ENCODE results near the gene FERD3L. TPM values are rescaled to one million over a fixed set of nuclear protein-coding genes. Genes with fewer than 3 reads are reported as not detected.

The FERD3L gene
- polyA plus RNA-seq, 1 donor (not counting 4 experiments of a cell fraction or from before 2014, with no cell fraction given) = not detected

DNA sequence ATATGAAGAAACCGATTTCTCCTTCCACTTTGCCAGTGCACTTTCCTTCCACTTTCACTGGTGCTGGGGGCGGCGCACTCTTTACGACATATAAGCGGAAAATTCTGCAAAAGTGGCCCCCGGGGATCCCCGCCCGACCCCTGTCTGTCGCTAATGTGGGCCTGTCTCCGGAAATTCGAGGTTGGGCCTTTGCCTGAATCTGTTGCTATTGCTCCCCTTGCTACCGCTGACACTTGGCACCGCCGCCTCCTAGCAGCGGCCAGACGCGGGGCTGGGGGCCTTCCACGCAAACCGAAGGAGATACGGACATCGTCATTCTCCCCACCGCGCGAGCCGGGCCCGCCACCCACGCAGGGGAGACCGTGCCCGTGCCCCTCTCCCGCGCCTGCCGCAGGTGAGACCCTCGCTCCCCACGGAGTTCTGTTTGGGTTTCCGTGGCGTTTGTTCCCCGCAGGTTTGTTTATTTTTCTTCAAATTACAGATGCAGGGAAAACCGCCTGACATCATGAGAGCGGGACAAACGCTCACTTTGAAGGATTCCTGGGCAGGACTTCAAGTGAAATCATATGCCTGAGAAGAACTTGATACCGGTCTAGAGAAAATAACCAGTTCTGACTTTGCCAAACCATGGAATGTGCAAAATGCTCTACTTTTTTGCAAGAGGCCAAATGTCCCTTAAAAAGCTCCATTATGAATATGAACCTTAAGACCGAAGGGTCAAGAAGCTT is 32.8 kb downstream of the FERD3L start:
- no peak overlapping the region for H3K9ac ChIP-seq (ENCODE audit: control insufficient read depth, extremely low read depth, insufficient read depth, low read length)
- no peak overlapping the region for H2AFZ ChIP-seq (ENCODE audit: control insufficient read depth, low read length)
- dilution Hi-C loops (cut with MboI; ENCODE audit: extremely low pct_ligation_motif_present, low sequenced_read_pairs) = no loop called here
- no peaks in the 10 kb centered on the region for H4K20me1 ChIP-seq (ENCODE audit: control insufficient read depth, extremely low read depth, insufficient read depth, low read length)
- H3K9me3 ChIP-seq (ENCODE audit: control insufficient read depth, low read depth, low read length) = no peaks in the 10 kb centered on the region
- peaks cover 7% of the 10 kb centered on the region for H3K4me1 ChIP-seq (ENCODE audit: control insufficient read depth, extremely low read depth, insufficient read depth, low read length)
- DNase-seq (ENCODE audit: low read depth, low spot score) (no peak), FAIRE-seq (no peak)
- TF ChIP-seq EZH2 (IDR thresholded peaks at IDR 0.05; ENCODE audit: low read length) = no peak
- TF ChIP-seq, protein P1, sequence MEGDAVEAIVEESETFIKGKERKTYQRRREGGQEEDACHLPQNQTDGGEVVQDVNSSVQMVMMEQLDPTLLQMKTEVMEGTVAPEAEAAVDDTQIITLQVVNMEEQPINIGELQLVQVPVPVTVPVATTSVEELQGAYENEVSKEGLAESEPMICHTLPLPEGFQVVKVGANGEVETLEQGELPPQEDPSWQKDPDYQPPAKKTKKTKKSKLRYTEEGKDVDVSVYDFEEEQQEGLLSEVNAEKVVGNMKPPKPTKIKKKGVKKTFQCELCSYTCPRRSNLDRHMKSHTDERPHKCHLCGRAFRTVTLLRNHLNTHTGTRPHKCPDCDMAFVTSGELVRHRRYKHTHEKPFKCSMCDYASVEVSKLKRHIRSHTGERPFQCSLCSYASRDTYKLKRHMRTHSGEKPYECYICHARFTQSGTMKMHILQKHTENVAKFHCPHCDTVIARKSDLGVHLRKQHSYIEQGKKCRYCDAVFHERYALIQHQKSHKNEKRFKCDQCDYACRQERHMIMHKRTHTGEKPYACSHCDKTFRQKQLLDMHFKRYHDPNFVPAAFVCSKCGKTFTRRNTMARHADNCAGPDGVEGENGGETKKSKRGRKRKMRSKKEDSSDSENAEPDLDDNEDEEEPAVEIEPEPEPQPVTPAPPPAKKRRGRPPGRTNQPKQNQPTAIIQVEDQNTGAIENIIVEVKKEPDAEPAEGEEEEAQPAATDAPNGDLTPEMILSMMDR (optimal IDR thresholded peaks at IDR 0.05 in 1 of 3, IDR thresholded peaks at IDR 0.05 in 1 of 3, conservative IDR thresholded peaks at IDR 0.05 in 1 of 3; ENCODE audit: extremely low read depth in 1 of 3, insufficient read depth in 2 of 3, low read length in 3 of 3) = no peak
- H3K27me3 ChIP-seq (ENCODE audit: control insufficient read depth, extremely low read depth, insufficient read depth, low read length) = peaks cover 47% of the 10 kb centered on the region
- H3K36me3 ChIP-seq (ENCODE audit: control insufficient read depth in 2 of 2, extremely low read depth in 1 of 2, insufficient read depth in 2 of 2, low read length in 2 of 2) = no peaks in the 10 kb centered on the region
- H3K4me3 ChIP-seq (ENCODE audit: control insufficient read depth in 2 of 3, extremely low read depth in 1 of 3, insufficient read depth in 2 of 3, low read depth in 1 of 3, low read length in 3 of 3) = no peak overlapping the region
- H3K27ac ChIP-seq (ENCODE audit: control insufficient read depth, insufficient read depth, low read length) = no peak overlapping the region
- no peaks in the 10 kb centered on the region for H3K79me2 ChIP-seq (ENCODE audit: control insufficient read depth, insufficient read depth, low read length)
- no peaks in the 10 kb centered on the region for H3K9me1 ChIP-seq (ENCODE audit: control insufficient read depth, extremely low read depth, insufficient read depth, low read length)
- no peak overlapping the region for H3K4me2 ChIP-seq (ENCODE audit: control insufficient read depth, extremely low read depth, insufficient read depth, low read depth, low read length)

DNA sequence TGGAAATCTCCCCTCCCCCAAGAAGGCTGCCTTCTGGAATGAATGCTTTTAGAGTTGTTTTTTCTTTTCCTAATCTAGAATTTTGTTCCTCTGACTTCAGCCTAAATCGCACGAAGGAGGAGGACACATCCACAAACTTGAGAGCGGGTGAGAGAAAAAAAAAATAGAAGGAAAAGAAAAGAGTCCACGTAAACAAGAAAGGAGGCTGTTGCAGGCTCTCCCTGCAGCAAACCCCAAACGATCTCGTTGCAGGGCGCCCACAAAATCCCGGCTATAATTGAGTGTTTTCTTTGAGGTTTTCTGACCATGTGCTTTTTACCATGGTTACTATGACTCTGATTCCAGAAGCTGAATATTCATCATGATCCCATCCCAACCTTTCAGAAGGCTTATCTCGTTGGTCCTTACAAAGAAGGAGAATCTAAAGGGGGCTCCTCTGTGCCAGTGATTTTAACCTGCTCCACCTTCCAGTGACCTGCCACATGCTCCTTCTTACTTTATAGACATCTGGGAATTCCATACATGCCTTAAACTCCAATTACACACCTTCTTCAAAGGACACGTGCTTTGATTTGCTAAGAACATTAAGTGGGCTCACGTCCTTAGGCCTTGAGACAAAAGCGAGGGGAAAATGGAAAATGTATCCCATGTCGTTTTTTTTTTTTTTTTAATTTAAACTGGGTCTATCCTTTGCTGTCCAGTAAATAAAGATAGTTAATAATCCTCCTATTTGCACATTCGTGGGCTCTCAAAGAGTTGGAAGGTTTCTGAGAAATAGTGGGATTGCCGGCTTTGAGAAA is 33.5 kb downstream of the FERD3L start:
- FAIRE-seq (no peak), DNase-seq (ENCODE audit: low read depth, low spot score) (no peak)
- no peaks in the 10 kb centered on the region for H3K36me3 ChIP-seq (ENCODE audit: control insufficient read depth in 2 of 2, extremely low read depth in 1 of 2, insufficient read depth in 2 of 2, low read length in 2 of 2)
- H3K9me1 ChIP-seq (ENCODE audit: control insufficient read depth, extremely low read depth, insufficient read depth, low read length) = no peaks in the 10 kb centered on the region
- no peak for TF ChIP-seq EZH2 (IDR thresholded peaks at IDR 0.05; ENCODE audit: low read length)
- TF ChIP-seq, protein P1 (optimal IDR thresholded peaks at IDR 0.05 in 1 of 3, IDR thresholded peaks at IDR 0.05 in 1 of 3, conservative IDR thresholded peaks at IDR 0.05 in 1 of 3; ENCODE audit: extremely low read depth in 1 of 3, insufficient read depth in 2 of 3, low read length in 3 of 3) = no peak
- H3K79me2 ChIP-seq (ENCODE audit: control insufficient read depth, insufficient read depth, low read length) = no peaks in the 10 kb centered on the region
- dilution Hi-C loops (cut with MboI; ENCODE audit: extremely low pct_ligation_motif_present, low sequenced_read_pairs) = no loop called here
- H2AFZ ChIP-seq (ENCODE audit: control insufficient read depth, low read length) = no peak overlapping the region
- no peak overlapping the region for H3K9ac ChIP-seq (ENCODE audit: control insufficient read depth, extremely low read depth, insufficient read depth, low read length)
- H3K4me1 ChIP-seq (ENCODE audit: control insufficient read depth, extremely low read depth, insufficient read depth, low read length) = peaks cover 12% of the 10 kb centered on the region
- peaks cover 52% of the 10 kb centered on the region for H3K27me3 ChIP-seq (ENCODE audit: control insufficient read depth, extremely low read depth, insufficient read depth, low read length)
- H4K20me1 ChIP-seq (ENCODE audit: control insufficient read depth, extremely low read depth, insufficient read depth, low read length) = no peaks in the 10 kb centered on the region
- H3K4me2 ChIP-seq (ENCODE audit: control insufficient read depth, extremely low read depth, insufficient read depth, low read depth, low read length) = no peak overlapping the region
- no peak overlapping the region for H3K4me3 ChIP-seq (ENCODE audit: control insufficient read depth in 2 of 3, extremely low read depth in 1 of 3, insufficient read depth in 2 of 3, low read depth in 1 of 3, low read length in 3 of 3)
- H3K9me3 ChIP-seq (ENCODE audit: control insufficient read depth, low read depth, low read length) = no peaks in the 10 kb centered on the region
- no peak overlapping the region for H3K27ac ChIP-seq (ENCODE audit: control insufficient read depth, insufficient read depth, low read length)

Measured in keratinocyte (primary cell).